ENCODE results near the gene RTP3.

The RTP3 gene

GRCh38 chr3:46527239-46527638 is 29.5 kb downstream of the RTP3 start:
- no peak overlapping the region for H3K9ac ChIP-seq (ENCODE audit: low read length)
- TF ChIP-seq CTCF (IDR thresholded peaks at IDR 0.05; ENCODE audit: low read length): no peak
- TF ChIP-seq EZH2 (IDR thresholded peaks at IDR 0.05; ENCODE audit: borderline replicate concordance, low read length): no peak
- no peaks in the 10 kb centered on the region for H3K79me2 ChIP-seq (ENCODE audit: insufficient read depth, low read length)
- H3K27me3 ChIP-seq (ENCODE audit: insufficient read depth, low read length): no peaks in the 10 kb centered on the region
- no peak overlapping the region for H2AFZ ChIP-seq (ENCODE audit: low read length)
- H4K20me1 ChIP-seq (ENCODE audit: insufficient read depth, low read length): no peaks in the 10 kb centered on the region
- H3K9me2 ChIP-seq (ENCODE audit: low read depth, low read length): no peaks in the 10 kb centered on the region
- H3K4me1 ChIP-seq (ENCODE audit: insufficient read depth, low read length, severe bottlenecking): no peaks in the 10 kb centered on the region
- H3F3A ChIP-seq (ENCODE audit: insufficient read depth, low read length): no peaks in the 10 kb centered on the region
- H3K4me2 ChIP-seq (ENCODE audit: low read length): no peak overlapping the region
- no peaks in the 10 kb centered on the region for H3K36me3 ChIP-seq (ENCODE audit: insufficient read depth, low read length)
- H3K9me3 ChIP-seq (ENCODE audit: low read length): no peaks in the 10 kb centered on the region
- no peak overlapping the region for H3K4me3 ChIP-seq (ENCODE audit: low read depth, low read length, poor library complexity, severe bottlenecking)
- no peak overlapping the region for H3K27ac ChIP-seq (ENCODE audit: low read depth, low read length, poor library complexity, severe bottlenecking)

GRCh38 chr3:46533091-46533490 is 35.3 kb downstream of the RTP3 start:
- Histone ChIP-seq H3K9ac (ENCODE audit: low read length) (no peak overlapping the region), H3K9me2 (ENCODE audit: low read depth, low read length) (no peaks in the 10 kb centered on the region), H3K27me3 (ENCODE audit: insufficient read depth, low read length) (no peaks in the 10 kb centered on the region), H3K36me3 (ENCODE audit: insufficient read depth, low read length) (no peaks in the 10 kb centered on the region), H3K9me3 (ENCODE audit: low read length) (no peaks in the 10 kb centered on the region), H3F3A (ENCODE audit: insufficient read depth, low read length) (no peaks in the 10 kb centered on the region), H3K27ac (ENCODE audit: low read depth, low read length, poor library complexity, severe bottlenecking) (no peak overlapping the region), H3K79me2 (ENCODE audit: insufficient read depth, low read length) (no peaks in the 10 kb centered on the region), H3K4me2 (ENCODE audit: low read length) (no peak overlapping the region), H3K4me1 (ENCODE audit: insufficient read depth, low read length, severe bottlenecking) (peaks cover 8% of the 10 kb centered on the region), H3K4me3 (ENCODE audit: low read depth, low read length, poor library complexity, severe bottlenecking) (no peak overlapping the region), H4K20me1 (ENCODE audit: insufficient read depth, low read length) (no peaks in the 10 kb centered on the region), H2AFZ (ENCODE audit: low read length) (no peak overlapping the region)
- no peak for TF ChIP-seq EZH2 (IDR thresholded peaks at IDR 0.05; ENCODE audit: borderline replicate concordance, low read length)
- no peak for TF ChIP-seq CTCF (IDR thresholded peaks at IDR 0.05; ENCODE audit: low read length)

GRCh38 chr3:46535746-46536145 is 38.0 kb downstream of the RTP3 start:
- peaks cover 27% of the 10 kb centered on the region for H3K4me1 ChIP-seq (ENCODE audit: insufficient read depth, low read length, severe bottlenecking)
- no peaks in the 10 kb centered on the region for H3K27me3 ChIP-seq (ENCODE audit: insufficient read depth, low read length)
- no peak overlapping the region for H3K27ac ChIP-seq (ENCODE audit: low read depth, low read length, poor library complexity, severe bottlenecking)
- no peak overlapping the region for H3K4me3 ChIP-seq (ENCODE audit: low read depth, low read length, poor library complexity, severe bottlenecking)
- no peak overlapping the region for H2AFZ ChIP-seq (ENCODE audit: low read length)
- TF ChIP-seq EZH2 (IDR thresholded peaks at IDR 0.05; ENCODE audit: borderline replicate concordance, low read length) (no peak), CTCF (IDR thresholded peaks at IDR 0.05; ENCODE audit: low read length) (no peak)
- no peak overlapping the region for H3K4me2 ChIP-seq (ENCODE audit: low read length)
- no peak overlapping the region for H3K9ac ChIP-seq (ENCODE audit: low read length)
- no peaks in the 10 kb centered on the region for H3K79me2 ChIP-seq (ENCODE audit: insufficient read depth, low read length)
- no peaks in the 10 kb centered on the region for H3F3A ChIP-seq (ENCODE audit: insufficient read depth, low read length)
- H3K9me3 ChIP-seq (ENCODE audit: low read length): no peaks in the 10 kb centered on the region
- H4K20me1 ChIP-seq (ENCODE audit: insufficient read depth, low read length): no peaks in the 10 kb centered on the region
- H3K36me3 ChIP-seq (ENCODE audit: insufficient read depth, low read length): no peaks in the 10 kb centered on the region
- no peaks in the 10 kb centered on the region for H3K9me2 ChIP-seq (ENCODE audit: low read depth, low read length)
